GM23338 (cell line): Measurements from ENCODE around the gene STK11IP. TPM values are rescaled to one million over a fixed set of nuclear protein-coding genes. Genes with fewer than 3 reads are reported as not detected.

Experiments used
- ATAC-seq: fragments of 200-7000 bp; cut with Tn5 transposase; 3 replicates; pipeline ENCODE4 v1.9.1; 2020
- DNase-seq: peaks from one replicate; pipeline ENCODE4 v3.0.0-alpha.2; 2015; ENCODE audit warnings: low spot score
- H2AFZ ChIP-seq: fragments of 200-600 bp; sonication (generic); 2 replicates; pipeline ENCODE4 v1.8.0; 2016; ENCODE audit warnings: antibody characterized with exemption, mild to moderate bottlenecking, moderate library complexity
- H3F3A ChIP-seq: fragments of 200-600 bp; sonication (generic); replicated peaks from 2 replicates; pipeline ENCODE4 v1.8.0; 2017; ENCODE audit warnings: antibody characterized with exemption, mixed run types, low read depth
- H3K27ac ChIP-seq: fragments of 200-600 bp; sonication (generic); 2 replicates; pipeline ENCODE4 v1.6.1; 2016; ENCODE audit warnings: low read depth
- H3K27me3 ChIP-seq: fragments of 200-600 bp; sonication (generic); 2 replicates; pipeline ENCODE4 v1.8.0; 2016; ENCODE audit warnings: mild to moderate bottlenecking, mixed run types, moderate library complexity; ENCODE audit not compliant: insufficient read depth
- H3K36me3 ChIP-seq: fragments of 200-600 bp; sonication (generic); 2 replicates; pipeline ENCODE4 v1.8.0; 2016; ENCODE audit warnings: mild to moderate bottlenecking; ENCODE audit not compliant: insufficient read depth
- H3K4me1 ChIP-seq: fragments of 200-600 bp; sonication (generic); 2 replicates; pipeline ENCODE4 v1.8.0; 2016; ENCODE audit warnings: mild to moderate bottlenecking, moderate library complexity; ENCODE audit not compliant: insufficient read depth
- H3K4me2 ChIP-seq: fragments of 200-600 bp; sonication (generic); 2 replicates; pipeline ENCODE4 v1.7.1; 2017; ENCODE audit warnings: mixed run types
- H3K4me3 ChIP-seq: fragments of 200-600 bp; sonication (generic); 2 replicates; pipeline ENCODE4 v1.6.1; 2016; ENCODE audit warnings: mixed run types
- H3K79me2 ChIP-seq: fragments of 200-600 bp; sonication (generic); replicated peaks from 2 replicates; pipeline ENCODE4 v1.8.0; 2017; ENCODE audit warnings: mild to moderate bottlenecking; ENCODE audit not compliant: insufficient read depth
- H3K9me2 ChIP-seq: fragments of 200-600 bp; sonication (generic); 2 replicates; pipeline ENCODE4 v1.8.0; 2017; ENCODE audit not compliant: insufficient read depth
- H4K20me1 ChIP-seq: fragments of 200-600 bp; sonication (generic); replicated peaks from 2 replicates; pipeline ENCODE4 v1.8.0; 2017; ENCODE audit warnings: mild to moderate bottlenecking; ENCODE audit not compliant: insufficient read depth
- H3K27ac Mint-ChIP-seq: 2 replicates; pipeline ENCODE4 v1.8.0; 2020; ENCODE audit warnings: inconsistent platforms, mild to moderate bottlenecking, moderate library complexity, mixed read lengths
- H3K27me3 Mint-ChIP-seq: 3 replicates; pipeline ENCODE4 v1.8.0; 2022; ENCODE audit warnings: low read depth, mild to moderate bottlenecking, moderate library complexity, mixed read lengths, inconsistent platforms; ENCODE audit not compliant: insufficient read depth, poor library complexity
- H3K36me3 Mint-ChIP-seq: 3 replicates; pipeline ENCODE4 v1.8.0; 2021; ENCODE audit warnings: low read depth, mild to moderate bottlenecking, inconsistent platforms, moderate library complexity, mixed read lengths
- H3K4me1 Mint-ChIP-seq: 3 replicates; pipeline ENCODE4 v1.8.0; 2020; ENCODE audit warnings: mild to moderate bottlenecking, inconsistent platforms, mixed read lengths
- H3K4me3 Mint-ChIP-seq: 3 replicates; pipeline ENCODE4 v1.8.0; 2021; ENCODE audit warnings: moderate library complexity, mild to moderate bottlenecking, inconsistent platforms, mixed read lengths
- H3K9me3 Mint-ChIP-seq: 3 replicates; pipeline ENCODE4 v1.8.0; 2020; ENCODE audit warnings: moderate library complexity, mild to moderate bottlenecking, inconsistent platforms, mixed read lengths
- CREB1 ChIP-seq: fragments of 250-450 bp; sonication (Bioruptor Pico); IDR thresholded peaks from 2 replicates; pipeline ENCODE4 v1.5.0; 2020; ENCODE audit warnings: low read depth, mild to moderate bottlenecking, moderate library complexity
- EZH2 ChIP-seq: fragments of 200-600 bp; sonication (generic); IDR thresholded peaks from one replicate; pipeline ENCODE4 v1.8.0; 2017; ENCODE audit warnings: antibody characterized with exemption, mild to moderate bottlenecking, low read depth; ENCODE audit not compliant: unreplicated experiment
- EZH2phosphoT487 ChIP-seq: fragments of 200-600 bp; sonication (generic); IDR thresholded peaks from one replicate; pipeline ENCODE4 v1.8.1; 2018; ENCODE audit warnings: antibody characterized with exemption; ENCODE audit not compliant: unreplicated experiment
- JUNB ChIP-seq: IDR thresholded peaks from one replicate; pipeline ENCODE4 v1.6.1; 2016; ENCODE audit warnings: antibody characterized with exemption; ENCODE audit not compliant: unreplicated experiment
- NANOG ChIP-seq: IDR thresholded peaks from 2 replicates; pipeline ENCODE4 v1.6.1; 2016; ENCODE audit warnings: antibody characterized with exemption, borderline replicate concordance
- POLR2AphosphoS5 ChIP-seq: IDR thresholded peaks from 2 replicates; pipeline ENCODE4 v1.6.1; 2016; ENCODE audit warnings: antibody characterized with exemption, low read depth
- ZNF114 ChIP-seq: fragments of 250-450 bp; sonication (Bioruptor Pico); IDR thresholded peaks from 2 replicates; pipeline ENCODE4 v1.5.0; 2020; ENCODE audit warnings: mild to moderate bottlenecking, moderate library complexity
- ZNF331 ChIP-seq: fragments of 250-450 bp; sonication (Bioruptor Pico); IDR thresholded peaks from 2 replicates; pipeline ENCODE4 v1.5.0; 2020; ENCODE audit warnings: low read depth, mild to moderate bottlenecking, moderate library complexity
- polyA plus RNA-seq: library from polyadenylated mRNA; unstranded; fragments of >200 nt; fragmentation: Nextera tagmentation; extraction: Ambion mirVana; gene quantifications from 2 replicates; pipeline ENCODE4 v1.2.1, GENCODE V29; 2016
- total RNA-seq: library from RNA; depleted of rRNA; stranded (reverse); fragments of >200 nt; shearing (Covaris generic); gene quantifications from 2 replicates; pipeline ENCODE4 v1.2.3, GENCODE V29; 2014
- TF ChIP-seq, protein P1 (sequence below): fragments of 250-450 bp; sonication (Bioruptor Pico); IDR thresholded peaks from 2 replicates; pipeline ENCODE4 v1.5.0; 2020; ENCODE audit warnings: mild to moderate bottlenecking, moderate library complexity
- TF ChIP-seq, protein P2 (sequence below): IDR thresholded peaks from one replicate; pipeline ENCODE4 v1.6.1; 2018; ENCODE audit warnings: antibody characterized with exemption; ENCODE audit not compliant: unreplicated experiment

The STK11IP gene
- total and polyA plus RNA-seq, 2 experiments from 2014 or later, result 16.6 to 28.1 TPM

DNA sequence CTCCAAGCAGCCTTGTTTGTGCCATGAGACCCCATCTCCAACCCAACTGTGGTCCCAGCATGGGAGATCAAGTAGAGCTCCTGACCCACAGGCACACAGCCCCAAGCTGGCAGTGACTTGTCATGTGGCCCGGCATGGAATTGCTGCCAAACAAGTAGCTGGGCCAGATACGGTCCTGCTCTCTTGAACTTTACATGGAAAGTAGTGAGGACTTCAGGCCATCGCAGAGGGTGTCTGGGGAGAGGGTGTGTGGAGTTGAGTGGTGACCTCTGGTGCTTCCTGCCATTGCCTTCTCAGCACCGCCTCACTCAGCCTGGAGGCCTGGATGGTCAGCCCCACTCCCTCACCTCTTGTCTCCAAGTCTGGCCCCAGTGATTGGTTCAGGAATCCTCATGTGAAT is 18.9 kb downstream of the STK11IP start:
- Histone ChIP-seq H3K27ac (no peak overlapping the region), H3K9me2 (no peaks in the 10 kb centered on the region), H2AFZ (no peak overlapping the region), H3K4me2 (no peak overlapping the region), H3F3A (no peaks in the 10 kb centered on the region), H3K79me2 (no peaks in the 10 kb centered on the region), H4K20me1 (no peaks in the 10 kb centered on the region), H3K27me3 (no peaks in the 10 kb centered on the region), H3K36me3 (no peaks in the 10 kb centered on the region), H3K4me3 (no peak overlapping the region), H3K4me1 (no peaks in the 10 kb centered on the region)
- TF ChIP-seq ZNF114, result no peak
- TF ChIP-seq, protein P1, sequence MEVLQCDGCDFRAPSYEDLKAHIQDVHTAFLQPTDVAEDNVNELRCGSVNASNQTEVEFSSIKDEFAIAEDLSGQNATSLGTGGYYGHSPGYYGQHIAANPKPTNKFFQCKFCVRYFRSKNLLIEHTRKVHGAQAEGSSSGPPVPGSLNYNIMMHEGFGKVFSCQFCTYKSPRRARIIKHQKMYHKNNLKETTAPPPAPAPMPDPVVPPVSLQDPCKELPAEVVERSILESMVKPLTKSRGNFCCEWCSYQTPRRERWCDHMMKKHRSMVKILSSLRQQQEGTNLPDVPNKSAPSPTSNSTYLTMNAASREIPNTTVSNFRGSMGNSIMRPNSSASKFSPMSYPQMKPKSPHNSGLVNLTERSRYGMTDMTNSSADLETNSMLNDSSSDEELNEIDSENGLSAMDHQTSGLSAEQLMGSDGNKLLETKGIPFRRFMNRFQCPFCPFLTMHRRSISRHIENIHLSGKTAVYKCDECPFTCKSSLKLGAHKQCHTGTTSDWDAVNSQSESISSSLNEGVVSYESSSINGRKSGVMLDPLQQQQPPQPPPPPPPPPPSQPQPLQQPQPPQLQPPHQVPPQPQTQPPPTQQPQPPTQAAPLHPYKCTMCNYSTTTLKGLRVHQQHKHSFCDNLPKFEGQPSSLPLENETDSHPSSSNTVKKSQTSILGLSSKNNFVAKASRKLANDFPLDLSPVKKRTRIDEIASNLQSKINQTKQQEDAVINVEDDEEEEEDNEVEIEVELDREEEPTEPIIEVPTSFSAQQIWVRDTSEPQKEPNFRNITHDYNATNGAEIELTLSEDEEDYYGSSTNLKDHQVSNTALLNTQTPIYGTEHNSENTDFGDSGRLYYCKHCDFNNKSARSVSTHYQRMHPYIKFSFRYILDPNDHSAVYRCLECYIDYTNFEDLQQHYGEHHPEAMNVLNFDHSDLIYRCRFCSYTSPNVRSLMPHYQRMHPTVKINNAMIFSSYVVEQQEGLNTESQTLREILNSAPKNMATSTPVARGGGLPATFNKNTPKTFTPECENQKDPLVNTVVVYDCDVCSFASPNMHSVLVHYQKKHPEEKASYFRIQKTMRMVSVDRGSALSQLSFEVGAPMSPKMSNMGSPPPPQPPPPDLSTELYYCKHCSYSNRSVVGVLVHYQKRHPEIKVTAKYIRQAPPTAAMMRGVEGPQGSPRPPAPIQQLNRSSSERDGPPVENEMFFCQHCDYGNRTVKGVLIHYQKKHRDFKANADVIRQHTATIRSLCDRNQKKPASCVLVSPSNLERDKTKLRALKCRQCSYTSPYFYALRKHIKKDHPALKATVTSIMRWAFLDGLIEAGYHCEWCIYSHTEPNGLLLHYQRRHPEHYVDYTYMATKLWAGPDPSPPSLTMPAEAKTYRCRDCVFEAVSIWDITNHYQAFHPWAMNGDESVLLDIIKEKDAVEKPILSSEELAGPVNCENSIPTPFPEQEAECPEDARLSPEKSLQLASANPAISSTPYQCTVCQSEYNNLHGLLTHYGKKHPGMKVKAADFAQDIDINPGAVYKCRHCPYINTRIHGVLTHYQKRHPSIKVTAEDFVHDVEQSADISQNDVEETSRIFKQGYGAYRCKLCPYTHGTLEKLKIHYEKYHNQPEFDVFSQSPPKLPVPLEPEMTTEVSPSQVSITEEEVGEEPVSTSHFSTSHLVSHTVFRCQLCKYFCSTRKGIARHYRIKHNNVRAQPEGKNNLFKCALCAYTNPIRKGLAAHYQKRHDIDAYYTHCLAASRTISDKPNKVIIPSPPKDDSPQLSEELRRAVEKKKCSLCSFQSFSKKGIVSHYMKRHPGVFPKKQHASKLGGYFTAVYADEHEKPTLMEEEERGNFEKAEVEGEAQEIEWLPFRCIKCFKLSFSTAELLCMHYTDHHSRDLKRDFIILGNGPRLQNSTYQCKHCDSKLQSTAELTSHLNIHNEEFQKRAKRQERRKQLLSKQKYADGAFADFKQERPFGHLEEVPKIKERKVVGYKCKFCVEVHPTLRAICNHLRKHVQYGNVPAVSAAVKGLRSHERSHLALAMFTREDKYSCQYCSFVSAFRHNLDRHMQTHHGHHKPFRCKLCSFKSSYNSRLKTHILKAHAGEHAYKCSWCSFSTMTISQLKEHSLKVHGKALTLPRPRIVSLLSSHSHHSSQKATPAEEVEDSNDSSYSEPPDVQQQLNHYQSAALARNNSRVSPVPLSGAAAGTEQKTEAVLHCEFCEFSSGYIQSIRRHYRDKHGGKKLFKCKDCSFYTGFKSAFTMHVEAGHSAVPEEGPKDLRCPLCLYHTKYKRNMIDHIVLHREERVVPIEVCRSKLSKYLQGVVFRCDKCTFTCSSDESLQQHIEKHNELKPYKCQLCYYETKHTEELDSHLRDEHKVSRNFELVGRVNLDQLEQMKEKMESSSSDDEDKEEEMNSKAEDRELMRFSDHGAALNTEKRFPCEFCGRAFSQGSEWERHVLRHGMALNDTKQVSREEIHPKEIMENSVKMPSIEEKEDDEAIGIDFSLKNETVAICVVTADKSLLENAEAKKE (CRISPR knock-in tag), result no peak
- no peak for TF ChIP-seq JUNB
- TF ChIP-seq, protein P2, sequence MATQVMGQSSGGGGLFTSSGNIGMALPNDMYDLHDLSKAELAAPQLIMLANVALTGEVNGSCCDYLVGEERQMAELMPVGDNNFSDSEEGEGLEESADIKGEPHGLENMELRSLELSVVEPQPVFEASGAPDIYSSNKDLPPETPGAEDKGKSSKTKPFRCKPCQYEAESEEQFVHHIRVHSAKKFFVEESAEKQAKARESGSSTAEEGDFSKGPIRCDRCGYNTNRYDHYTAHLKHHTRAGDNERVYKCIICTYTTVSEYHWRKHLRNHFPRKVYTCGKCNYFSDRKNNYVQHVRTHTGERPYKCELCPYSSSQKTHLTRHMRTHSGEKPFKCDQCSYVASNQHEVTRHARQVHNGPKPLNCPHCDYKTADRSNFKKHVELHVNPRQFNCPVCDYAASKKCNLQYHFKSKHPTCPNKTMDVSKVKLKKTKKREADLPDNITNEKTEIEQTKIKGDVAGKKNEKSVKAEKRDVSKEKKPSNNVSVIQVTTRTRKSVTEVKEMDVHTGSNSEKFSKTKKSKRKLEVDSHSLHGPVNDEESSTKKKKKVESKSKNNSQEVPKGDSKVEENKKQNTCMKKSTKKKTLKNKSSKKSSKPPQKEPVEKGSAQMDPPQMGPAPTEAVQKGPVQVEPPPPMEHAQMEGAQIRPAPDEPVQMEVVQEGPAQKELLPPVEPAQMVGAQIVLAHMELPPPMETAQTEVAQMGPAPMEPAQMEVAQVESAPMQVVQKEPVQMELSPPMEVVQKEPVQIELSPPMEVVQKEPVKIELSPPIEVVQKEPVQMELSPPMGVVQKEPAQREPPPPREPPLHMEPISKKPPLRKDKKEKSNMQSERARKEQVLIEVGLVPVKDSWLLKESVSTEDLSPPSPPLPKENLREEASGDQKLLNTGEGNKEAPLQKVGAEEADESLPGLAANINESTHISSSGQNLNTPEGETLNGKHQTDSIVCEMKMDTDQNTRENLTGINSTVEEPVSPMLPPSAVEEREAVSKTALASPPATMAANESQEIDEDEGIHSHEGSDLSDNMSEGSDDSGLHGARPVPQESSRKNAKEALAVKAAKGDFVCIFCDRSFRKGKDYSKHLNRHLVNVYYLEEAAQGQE, result no peak
- no peak for TF ChIP-seq CREB1 (CRISPR knock-in tag)
- TF ChIP-seq POLR2AphosphoS5, result no peak
- TF ChIP-seq EZH2, result no peak
- TF ChIP-seq ZNF331 (CRISPR knock-in tag), result no peak
- no peak for TF ChIP-seq NANOG
- TF ChIP-seq EZH2phosphoT487, result no peak
- H3K27me3 Mint-ChIP-seq, result peaks cover 6% of the 10 kb centered on the region
- ATAC-seq (no peak), DNase-seq (no peak)
- H3K4me1 Mint-ChIP-seq, result peaks cover 3% of the 10 kb centered on the region; the same call in 1 of the 3 replicates
- H3K4me3 Mint-ChIP-seq, result no peak overlapping the region
- H3K36me3 Mint-ChIP-seq, result peaks cover 4% of the 10 kb centered on the region; the same call in 2 of the 3 replicates
- no peaks in the 10 kb centered on the region for H3K9me3 Mint-ChIP-seq
- H3K27ac Mint-ChIP-seq, result no peak overlapping the region; the same call in 1 of the 2 replicates
